ENCODE data around the gene ALDH3A2.

ALDH3A2 gene

DNA sequence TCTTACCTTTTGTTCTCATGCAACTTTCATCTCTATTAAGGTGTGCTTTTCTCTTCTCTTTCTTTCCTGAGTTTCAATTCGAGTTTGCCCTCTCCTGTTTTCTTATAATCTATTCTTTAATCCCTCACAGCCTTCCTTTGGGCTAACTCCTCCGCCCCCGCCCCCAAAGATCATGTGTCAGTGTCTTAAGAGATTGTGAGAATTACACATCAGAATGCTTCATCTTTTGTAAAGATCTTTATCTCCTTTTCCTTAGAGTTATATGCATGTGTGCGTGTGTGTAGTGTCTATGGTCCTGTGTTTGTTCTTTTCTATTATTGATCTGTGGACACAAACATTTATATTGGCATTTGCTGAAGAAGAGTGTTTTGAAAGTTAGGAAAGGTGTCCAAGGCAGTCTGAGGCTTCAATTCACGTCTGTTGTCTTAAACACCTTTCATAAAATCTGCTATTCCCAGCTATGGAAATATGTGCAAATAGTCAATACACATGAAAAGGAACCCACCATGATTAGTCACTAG, 6.1 kb upstream of the ALDH3A2 start:
- TF ChIP-seq, protein P1, sequence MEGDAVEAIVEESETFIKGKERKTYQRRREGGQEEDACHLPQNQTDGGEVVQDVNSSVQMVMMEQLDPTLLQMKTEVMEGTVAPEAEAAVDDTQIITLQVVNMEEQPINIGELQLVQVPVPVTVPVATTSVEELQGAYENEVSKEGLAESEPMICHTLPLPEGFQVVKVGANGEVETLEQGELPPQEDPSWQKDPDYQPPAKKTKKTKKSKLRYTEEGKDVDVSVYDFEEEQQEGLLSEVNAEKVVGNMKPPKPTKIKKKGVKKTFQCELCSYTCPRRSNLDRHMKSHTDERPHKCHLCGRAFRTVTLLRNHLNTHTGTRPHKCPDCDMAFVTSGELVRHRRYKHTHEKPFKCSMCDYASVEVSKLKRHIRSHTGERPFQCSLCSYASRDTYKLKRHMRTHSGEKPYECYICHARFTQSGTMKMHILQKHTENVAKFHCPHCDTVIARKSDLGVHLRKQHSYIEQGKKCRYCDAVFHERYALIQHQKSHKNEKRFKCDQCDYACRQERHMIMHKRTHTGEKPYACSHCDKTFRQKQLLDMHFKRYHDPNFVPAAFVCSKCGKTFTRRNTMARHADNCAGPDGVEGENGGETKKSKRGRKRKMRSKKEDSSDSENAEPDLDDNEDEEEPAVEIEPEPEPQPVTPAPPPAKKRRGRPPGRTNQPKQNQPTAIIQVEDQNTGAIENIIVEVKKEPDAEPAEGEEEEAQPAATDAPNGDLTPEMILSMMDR (conservative IDR thresholded peaks at IDR 0.05): no peak
- peak overlapping the region; percentile 33 for H3K27ac ChIP-seq

DNA sequence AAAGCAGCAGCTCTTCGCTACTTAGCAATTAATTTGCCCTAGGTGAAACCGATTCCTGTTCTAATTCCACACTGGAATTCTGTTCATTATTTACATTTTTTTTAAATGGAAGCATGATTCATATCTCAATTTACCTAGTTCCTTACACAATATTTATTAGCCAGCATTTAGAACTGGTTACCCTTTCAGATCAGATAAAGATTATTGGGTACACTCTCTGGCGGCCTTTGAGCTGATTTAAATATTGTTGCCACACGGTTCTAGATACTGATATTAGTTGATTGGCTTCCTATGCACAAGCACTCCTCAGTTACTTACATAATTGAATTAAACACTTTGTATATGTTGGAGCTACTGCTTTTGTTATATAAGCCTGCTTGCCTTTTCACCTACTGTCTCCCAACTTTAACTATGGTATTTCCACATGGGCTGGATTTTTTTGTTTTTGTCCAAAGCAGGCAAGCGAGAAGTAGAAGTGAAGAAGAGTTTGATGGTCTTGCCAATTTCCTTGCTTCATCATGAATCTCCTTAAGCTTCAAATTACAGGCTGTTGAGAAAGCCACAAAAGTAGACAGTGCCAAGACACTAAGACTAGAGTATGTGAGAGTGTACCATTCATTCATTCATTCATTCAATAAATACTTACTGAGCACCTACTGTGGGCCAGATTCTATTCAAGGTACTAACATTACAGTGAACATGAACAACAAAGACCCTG, 3.9 kb upstream of the ALDH3A2 start:
- TF ChIP-seq, protein P1 (conservative IDR thresholded peaks at IDR 0.05): no peak
- peak overlapping the region; percentile 11 for H3K27ac ChIP-seq

DNA sequence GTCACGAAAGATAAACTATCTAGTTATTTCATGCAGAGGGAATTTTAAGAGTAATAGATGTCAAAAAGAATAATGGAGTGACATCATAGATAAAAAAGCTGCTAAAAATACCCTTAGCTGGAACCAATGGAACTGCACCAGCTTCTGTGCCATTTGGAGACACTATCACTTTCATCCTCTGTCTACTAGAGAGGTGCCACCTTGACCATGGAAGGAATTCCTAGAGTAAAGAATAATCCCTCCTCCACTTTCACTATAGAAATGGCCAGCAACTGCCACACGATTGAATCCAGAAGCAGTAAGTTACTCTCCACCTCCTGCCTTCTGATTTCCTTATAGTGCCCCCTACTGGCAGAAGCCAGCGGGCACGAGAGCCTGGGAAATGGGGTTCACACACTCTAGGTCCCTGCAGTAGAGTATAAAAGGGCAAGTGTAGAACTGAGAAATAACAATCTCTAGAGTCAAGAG, 2.8 kb upstream of the ALDH3A2 start:
- no peak overlapping the region for H3K27ac ChIP-seq
- TF ChIP-seq, protein P1 (conservative IDR thresholded peaks at IDR 0.05): peak; percentile 27

DNA sequence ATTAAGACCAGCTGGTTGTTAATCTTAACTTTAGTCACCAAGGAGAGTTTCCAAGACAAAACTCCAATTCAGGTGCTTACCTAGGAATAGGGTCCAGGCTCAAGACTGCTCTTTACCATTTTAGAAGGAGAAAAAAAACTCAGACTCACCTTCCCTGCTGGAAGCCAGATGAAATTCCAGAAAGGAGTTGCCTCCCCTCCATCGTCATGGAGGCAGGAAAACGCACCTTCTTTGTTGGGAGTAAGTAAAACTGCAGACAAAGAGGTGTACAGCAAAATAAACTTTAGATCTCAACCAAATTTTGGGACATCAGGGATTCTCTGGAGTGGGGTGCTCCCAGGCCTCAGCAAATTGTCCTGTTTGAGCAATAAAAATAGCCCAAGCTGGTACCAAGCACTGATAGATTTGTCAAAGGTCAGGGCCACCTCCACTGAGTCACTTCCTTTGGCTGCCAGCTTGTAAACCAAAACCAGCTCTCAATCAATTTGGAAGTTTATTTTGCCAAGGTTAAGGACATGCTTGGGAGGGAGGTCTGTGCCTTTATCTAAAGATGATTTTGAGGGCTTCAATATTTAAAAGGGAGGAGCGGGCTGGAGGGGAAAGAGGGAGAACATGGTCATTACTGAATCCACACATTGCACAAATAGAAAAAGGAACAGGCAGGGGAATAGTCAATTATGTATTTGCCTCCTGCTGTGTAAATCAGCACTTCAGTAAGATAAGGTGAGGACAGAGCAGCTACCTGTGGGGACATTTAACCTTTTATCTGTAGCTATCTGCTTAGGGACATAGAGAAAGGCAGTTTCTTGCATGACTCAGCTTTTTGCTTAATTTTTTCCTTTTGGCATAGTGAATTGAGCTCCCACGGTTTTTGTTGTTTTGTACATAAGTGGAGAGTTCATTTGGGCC, 1.5 kb upstream of the ALDH3A2 start:
- TF ChIP-seq, protein P1 (conservative IDR thresholded peaks at IDR 0.05): no peak
- H3K27ac ChIP-seq: peak overlapping the region; percentile 90

DNA sequence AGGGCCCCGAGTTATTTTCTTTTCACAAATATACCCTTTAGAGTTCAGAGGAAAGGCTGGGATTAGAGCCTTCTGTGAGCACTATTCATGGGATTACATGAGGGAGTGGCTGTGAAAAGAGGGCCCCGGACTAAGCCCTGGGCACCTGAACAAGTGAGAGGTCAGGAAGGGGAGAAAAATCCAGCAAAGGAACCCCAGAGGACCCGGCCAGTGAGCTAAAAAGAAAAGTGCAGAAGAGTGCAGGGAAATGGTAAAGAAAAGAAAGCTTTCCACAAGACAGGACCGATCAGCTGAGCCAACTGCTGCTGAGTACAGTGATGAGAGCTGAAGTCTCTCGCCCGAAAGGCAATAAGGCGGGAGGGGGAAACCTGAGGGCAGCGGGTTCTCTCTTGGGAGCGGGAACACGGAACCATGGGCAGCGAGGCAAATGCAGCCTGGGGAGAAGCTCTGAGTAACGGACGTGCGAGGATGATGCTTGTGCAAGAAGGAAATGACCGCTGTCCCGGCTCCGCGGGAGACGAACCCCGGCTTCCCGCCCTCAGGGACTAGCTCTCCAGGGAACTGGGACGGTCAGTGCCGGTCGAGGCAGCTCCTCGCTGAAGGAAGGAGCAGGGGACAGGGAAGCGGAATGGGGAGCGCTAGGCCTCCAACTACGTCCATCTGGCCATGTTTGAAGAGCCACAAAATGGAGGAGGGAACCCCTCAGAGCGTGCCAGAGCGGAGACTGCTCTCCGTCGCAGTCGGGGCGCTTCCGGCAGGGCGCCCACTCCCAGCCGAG, 665 bp upstream of the ALDH3A2 start:
- peak overlapping the region; percentile 90 for H3K27ac ChIP-seq

DNA sequence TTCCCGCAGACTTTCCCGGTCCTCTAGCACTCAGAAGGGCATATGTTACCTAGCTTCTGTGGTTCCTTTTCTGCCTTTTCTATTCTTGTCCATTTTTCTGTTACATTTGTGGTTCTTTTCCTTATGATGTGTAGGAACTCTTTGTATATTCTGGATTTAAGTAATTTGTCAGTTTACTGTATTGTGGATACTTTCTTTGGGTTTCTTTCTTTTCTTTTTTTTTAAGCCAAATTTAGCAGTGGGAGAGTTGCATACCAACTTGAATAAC, 657 bp downstream of the ALDH3A2 start:
- peak overlapping the region; percentile 90 for H3K27ac ChIP-seq
- TF ChIP-seq, protein P1 (conservative IDR thresholded peaks at IDR 0.05): no peak

More for the DNA sequence above, 665 bp upstream of the ALDH3A2 start:
- TF ChIP-seq, protein P1 (conservative IDR thresholded peaks at IDR 0.05): no peak
